ENCODE data around the gene CTXND1.

Gene CTXND1

DNA sequence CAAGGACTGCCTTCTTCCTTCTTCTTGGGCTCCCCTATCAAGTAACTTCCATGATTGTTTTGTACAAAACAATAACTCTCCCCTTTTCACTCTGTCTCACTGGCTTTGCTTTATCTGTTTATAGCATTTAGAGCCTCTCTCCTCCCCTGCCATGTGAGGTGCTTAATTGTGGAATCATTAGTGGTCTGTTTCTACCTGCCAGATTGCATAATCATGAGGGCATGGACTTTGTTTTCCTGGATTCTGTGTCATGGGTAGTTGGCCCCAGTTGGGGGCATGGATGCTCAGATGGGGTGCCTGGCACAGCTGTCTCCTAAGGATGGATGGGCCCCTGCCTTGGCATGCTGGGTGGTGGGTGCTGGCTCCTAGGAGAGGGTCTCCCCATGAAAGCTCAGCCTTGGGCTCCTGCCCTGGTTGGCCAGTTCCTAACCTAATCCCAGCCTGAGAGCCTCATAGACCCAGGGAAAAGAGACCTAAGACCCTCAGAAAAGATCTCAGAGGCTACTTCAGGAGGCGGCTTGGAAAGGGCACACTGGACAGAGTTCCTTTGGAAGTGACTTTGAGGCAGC is 8.0 kb upstream of the CTXND1 start:
- no peak for DNase-seq (ENCODE audit: low read depth in 2 of 2, low spot score in 1 of 2)

DNA sequence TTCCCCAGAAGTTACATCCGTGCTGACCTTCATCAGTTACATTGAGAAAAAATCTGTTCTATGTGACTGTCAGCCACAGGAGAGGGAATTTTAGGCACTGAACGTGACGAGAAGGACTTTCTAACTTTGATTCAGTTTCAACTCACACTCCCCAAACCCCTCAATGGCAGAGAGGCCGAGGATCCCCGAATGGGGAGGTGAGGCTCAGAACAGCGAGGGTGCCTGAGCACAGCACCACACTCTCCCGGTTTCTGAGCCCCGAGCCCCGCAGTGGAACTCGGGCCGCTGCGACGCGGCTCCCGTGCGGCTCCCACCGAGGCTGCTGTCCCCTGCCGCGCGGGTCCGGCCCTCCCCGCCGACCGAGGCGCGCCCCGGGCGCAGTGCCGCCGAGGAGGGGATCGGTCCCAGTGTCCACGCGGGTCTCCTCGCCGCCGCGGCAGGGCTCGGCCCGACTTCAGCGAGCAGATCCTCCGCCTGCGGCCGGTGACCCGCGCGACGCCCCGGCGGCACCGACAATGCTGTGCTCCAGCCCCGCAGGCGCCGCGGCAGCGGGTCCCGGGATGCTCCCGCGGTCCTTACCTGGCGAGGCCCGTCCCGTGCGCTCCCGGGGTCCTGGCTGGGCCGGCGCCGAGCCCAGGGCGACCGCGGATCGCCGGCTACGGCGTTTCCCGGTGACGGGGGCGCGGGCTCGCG is 439 bp downstream of the CTXND1 start:
- DNase-seq (ENCODE audit: low read depth in 2 of 2, low spot score in 1 of 2): no peak

DNA sequence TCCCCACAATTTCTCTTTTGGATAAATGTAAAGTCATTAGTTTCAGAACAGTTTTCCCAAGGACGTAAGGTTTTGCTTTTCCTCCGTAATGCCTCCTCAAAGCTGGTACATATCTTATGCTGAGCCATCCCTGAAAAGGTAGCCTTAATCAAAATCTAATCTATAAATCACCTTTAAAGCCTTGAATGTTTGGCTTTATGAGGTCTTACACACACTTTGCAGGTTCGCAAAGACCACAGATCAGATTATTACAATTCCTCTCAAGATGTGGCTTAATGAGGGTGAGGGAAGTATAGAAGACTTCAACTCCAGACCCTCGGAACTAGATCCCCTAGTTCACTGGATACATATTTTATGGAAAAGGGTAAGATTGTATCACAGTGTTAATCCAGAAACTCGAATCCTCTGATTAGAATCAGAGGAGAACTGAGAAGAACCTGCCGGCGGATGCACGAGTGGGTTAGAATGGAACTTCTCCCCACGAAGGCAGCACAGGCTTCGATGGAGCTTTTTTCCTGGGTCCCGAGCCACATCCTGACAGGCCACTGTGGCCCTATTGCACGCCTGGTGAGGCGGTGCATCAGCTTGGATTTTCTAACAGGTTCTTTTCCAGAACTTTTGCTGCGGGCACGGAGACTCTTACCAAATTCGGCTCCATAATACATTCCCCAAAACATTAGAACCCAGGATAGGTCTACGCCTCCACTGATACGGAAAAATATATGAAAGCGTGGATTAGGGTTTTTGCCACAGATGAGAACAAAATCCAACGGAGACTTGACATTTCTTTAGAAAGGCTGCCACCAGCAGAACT is 1.2 kb downstream of the CTXND1 start:
- no peak for DNase-seq (ENCODE audit: low read depth in 2 of 2, low spot score in 1 of 2)

GRCh38 chr15:80249973-80250372 is 2.0 kb downstream of the CTXND1 start:
- no peak for DNase-seq (ENCODE audit: low read depth in 2 of 2, low spot score in 1 of 2)

DNA sequence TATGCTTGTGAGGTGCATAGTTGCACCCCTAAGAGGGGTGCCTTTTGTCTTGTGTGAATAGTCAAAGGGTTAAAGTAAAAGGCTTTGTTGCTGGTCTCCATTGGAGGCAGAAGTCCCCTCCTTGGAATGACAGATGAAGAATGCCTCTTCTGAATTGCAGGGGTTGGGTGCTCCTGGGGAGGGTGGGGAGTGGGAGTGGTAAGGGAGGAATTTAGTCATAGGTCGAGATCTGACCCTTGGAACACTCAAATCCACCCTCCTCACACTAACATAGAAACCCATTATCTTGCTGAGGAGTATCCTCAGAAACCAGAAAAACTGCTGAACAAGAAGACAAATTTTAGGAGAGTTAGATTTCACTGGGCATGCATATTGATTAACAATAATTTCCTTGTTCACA is 4.7 kb downstream of the CTXND1 start:
- no peak for DNase-seq (ENCODE audit: low read depth in 2 of 2, low spot score in 1 of 2)

DNA sequence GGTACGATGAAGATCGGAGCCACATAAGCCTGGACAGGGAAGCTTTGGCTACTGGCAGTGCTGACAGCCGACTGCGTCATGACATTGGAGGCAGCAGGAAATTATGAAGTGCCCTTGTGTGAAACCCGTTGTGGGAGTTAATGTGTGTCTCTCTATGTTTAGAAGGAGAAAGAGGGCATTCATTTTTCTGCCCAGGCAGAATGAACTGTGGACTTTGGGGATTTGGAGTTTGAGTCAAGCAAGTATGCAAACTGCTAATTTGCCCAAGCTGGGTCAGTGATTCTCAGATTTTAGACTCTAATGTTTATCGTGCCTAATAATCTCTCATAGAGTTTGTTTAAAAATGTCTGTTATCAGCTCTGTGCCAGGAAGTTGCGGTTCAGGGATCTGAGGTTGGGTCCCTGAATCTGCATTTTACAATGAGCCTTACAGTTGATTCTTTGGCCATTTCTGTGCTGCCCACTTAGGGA is 5.6 kb downstream of the CTXND1 start:
- no peak for DNase-seq (ENCODE audit: low read depth in 2 of 2, low spot score in 1 of 2)

GRCh38 chr15:80242802-80243201 is 9.2 kb downstream of the CTXND1 start:
- DNase-seq (ENCODE audit: low read depth in 2 of 2, low spot score in 1 of 2): no peak

DNA sequence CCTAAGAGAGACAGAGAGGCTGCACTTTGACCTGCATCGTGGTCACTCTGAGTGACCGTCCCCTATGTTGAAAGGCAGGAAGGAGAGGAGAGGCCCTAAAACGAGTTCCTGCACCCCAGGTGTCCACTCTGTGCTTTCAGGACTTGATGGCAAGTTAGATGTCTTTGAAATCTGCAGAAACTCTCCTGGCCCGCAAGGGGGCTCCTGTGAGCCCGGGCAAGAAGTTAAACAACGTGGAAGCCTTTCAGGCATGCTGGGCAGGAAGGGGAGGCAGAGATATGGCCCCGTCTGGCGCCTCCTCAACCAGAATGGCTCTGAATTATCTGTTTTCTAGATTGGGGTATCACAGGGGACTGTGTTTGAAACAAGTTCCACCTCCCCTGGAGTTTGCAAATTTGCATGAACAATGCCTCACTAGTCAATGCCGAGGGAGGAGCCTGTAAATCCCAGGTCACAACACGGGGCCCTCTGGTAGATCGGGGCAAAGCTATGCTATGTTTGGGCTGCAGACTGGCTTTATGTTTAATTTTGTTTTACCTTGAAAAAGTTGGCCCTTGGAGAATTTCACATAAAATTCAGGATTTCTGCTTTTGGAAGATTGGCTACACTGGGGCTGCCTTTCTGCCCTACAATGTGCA is 9.8 kb downstream of the CTXND1 start:
- DNase-seq (ENCODE audit: low read depth in 2 of 2, low spot score in 1 of 2): no peak

DNA sequence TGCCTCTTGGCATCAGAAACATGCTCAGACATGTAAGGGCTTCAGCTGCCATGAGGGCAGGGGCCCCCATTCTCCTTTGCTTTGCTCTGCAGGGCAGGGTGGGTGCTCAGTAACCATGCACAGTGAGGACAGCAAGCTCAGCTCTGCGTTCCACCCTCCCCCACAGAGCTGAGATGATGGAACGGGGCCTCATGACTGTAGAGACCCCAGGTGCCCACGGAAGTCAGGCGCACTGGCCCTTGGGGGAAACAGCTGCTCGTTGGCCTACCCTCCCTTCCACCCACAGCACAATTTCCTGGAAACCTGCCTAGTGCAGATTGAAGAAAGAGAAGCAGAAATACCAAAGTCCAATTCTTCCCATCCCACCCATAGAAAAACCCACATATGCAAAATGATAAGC is 10.5 kb downstream of the CTXND1 start:
- DNase-seq (ENCODE audit: low read depth in 2 of 2, low spot score in 1 of 2): no peak

- no peak for DNase-seq (ENCODE audit: low read depth in 2 of 2, low spot score in 1 of 2)
Measured at GRCh38 chr15:80240276-80240675, 11.7 kb downstream of the CTXND1 start.

DNA sequence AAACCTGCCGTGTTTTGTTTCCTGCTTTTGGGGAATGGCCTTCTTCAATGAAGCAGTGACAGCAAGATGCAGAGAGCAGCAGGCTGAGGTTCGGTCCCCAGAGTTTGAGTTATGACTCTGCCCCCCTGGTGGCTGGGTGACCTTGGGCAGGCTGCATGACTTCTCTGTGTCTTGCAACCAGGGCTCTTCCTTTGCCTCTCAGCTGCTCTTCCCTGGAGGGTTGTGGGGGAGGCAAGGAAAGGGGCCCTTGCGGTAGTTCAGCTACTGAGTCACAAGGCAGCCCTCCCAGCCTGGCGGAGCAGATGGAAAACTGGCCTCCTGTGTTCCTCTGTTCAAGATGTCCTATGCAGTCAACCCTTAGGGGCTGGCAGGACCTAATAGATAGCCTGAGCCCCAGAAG is 17.1 kb downstream of the CTXND1 start:
- DNase-seq (ENCODE audit: low read depth in 2 of 2, low spot score in 1 of 2): no peak

GRCh38 chr15:80233581-80233980 is 18.4 kb downstream of the CTXND1 start:
- no peak for DNase-seq (ENCODE audit: low read depth in 2 of 2, low spot score in 1 of 2)

DNA sequence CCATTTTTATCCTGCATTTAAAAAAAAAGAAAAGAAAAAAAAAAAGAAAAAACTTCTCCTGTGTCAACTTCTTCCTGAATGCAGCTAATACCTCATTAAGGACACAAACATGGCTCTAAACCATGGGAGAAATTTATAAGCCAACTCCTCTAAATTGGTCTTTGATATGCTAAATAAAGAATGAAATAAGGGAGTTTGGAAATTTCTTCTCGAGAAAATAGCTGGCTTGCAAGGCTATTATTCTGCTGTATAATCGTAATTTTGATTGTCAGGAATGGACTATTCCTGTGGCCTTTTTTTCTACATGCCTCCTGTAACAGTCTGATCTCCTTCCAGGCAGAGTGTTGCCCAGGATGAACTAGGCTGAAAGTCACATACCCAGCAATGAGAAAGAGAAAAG is 20.6 kb downstream of the CTXND1 start:
- DNase-seq (ENCODE audit: low read depth in 2 of 2, low spot score in 1 of 2): no peak

DNA sequence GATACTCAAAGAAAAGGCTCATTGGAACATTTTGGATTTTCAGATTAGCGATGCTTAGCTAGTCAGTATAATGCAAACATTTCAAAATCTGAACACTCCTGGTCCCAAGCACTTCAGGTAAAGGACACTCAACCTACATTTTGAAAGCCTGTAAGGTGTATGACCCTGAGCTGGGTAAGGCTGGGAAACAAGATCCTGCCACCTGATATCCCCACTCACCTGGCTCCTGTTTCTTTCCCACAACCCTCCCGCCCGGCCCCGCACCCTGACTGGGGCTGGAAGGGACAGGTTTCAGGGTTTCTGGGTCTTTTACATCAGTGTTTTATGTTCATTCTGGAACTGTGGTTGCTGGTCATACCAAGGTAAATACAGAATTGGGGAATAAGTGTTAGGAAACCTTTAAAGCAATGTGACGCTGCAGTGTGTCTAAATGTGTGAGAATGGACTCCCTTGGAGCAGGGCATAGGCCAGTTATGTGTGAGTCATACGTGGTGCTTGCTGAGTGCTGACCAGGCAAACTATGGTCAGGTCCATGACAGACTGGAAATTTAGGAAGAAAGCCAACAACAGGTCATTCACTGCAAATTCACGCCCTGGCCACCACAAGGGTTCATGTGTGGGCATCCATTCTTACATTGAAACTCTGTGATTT is 22.9 kb downstream of the CTXND1 start:
- DNase-seq (ENCODE audit: low read depth in 2 of 2, low spot score in 1 of 2): no peak

GRCh38 chr15:80219955-80220354 is 32.1 kb downstream of the CTXND1 start:
- DNase-seq (ENCODE audit: low read depth in 2 of 2, low spot score in 1 of 2): no peak

DNA sequence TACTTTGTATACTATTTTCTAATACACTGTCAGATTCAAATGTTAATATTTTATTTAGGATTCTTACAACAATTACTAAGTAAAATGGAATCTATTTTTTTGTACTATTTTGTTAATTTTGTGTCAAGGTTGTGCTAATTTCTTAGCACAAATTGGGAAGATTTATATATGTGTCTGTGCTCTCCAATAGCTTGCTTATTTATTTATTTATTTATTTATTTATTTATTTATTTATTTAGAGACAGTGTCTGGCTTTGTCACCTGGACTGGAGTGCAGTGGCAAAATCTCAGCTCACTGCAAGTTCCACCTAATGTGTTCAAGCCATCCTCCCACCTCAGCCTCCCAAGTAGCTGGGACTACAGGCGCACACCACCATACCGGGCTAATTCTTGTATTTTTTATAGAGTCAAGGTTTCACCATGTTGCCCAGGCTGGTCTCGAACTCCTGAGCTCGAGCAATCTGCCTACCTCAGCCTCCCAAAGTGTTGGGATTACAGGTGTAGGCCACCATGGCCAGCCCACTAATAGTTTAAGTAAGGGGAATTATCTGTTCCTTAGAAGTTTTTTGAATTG is 34.6 kb downstream of the CTXND1 start:
- DNase-seq (ENCODE audit: low read depth in 2 of 2, low spot score in 1 of 2): no peak

DNA sequence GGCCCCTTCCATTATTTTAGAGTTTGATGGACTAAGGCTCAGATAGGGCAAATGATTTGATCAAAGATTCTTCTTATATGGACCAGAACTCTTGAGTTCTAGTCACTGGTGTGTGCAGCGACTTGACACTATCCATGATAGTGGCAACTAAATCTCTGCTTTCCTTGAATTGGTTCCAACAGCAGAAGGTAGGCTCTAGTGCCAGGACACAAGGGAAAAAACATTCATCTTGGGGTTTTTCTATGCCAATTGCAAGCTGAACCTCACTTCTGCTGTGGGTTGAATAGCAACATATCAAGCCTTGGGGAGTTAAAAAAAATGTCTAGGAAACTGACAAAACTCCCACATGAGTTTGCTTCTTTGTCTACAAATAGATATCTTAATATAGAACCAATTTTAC is 35.1 kb downstream of the CTXND1 start:
- no peak for DNase-seq (ENCODE audit: low read depth in 2 of 2, low spot score in 1 of 2)

DNA sequence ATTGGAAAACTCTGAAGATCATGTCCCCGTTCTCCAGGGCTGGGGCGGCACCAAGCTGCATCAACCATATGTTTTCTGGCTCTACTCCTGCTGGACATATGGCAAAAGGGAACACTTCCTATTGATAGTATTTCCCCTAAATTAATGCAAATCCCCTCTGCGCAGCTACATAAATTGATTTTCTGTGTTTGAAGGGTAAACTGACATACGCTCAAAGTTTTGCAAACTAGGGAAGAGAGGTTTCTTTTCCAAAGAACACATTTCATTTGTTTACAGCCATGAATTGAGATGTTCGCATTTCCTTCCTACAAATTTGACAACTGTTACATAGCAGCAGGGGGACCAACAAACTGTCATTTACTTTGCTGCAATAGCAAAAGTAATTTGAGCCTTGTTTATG is 35.9 kb downstream of the CTXND1 start:
- no peak for DNase-seq (ENCODE audit: low read depth in 2 of 2, low spot score in 1 of 2)

GRCh38 chr15:80214910-80215309 is 37.1 kb downstream of the CTXND1 start:
- DNase-seq (ENCODE audit: low read depth in 2 of 2, low spot score in 1 of 2): no peak

DNA sequence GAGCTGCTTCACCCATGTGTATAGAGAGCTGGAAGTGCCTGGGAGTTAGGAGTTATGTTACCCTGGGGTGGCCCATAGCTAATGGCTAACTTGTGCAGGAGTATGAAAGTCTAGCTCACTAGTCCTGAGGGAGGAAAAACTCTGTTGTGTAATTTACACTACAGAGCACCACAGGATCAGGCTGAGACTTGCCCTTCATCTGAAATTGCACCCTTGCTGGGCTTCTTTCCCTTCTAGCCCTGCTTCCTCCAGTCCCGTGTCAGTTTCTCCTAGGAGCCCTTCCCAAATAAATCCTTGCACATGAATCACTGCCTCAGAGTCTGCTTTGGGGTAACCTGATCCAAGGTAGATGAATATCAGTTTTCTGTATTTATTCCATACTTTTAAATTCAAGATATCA is 40.0 kb downstream of the CTXND1 start:
- no peak for DNase-seq (ENCODE audit: low read depth in 2 of 2, low spot score in 1 of 2)

Measured in stimulated activated CD8-positive, alpha-beta memory T cell treated with anti-CD3 and anti-CD28 coated beads, Interleukin-4, amount 100 ng/mL, for 4 hours (primary cell).